HepG2 (cell line): ENCODE measurements around the gene NFATC3. TPM values are rescaled to one million over a fixed set of nuclear protein-coding genes. Genes with fewer than 3 reads are reported as not detected.
A peak's percentile ranks its signal among the peaks of the same experiment; 100 is the strongest.

Experiments
- ATAC-seq: fragments of 200-7000 bp; cut with Tn5 transposase; 3 replicates; pipeline ENCODE4 v1.9.1; 2020; ENCODE audit warnings: mild to moderate bottlenecking, moderate library complexity
- BruUV-seq: library from RNA; stranded (reverse); fragments of 400-500 nt; replicated peaks from 2 replicates; lab custom pipeline; 2021; lab: Mats Ljungman, UMichigan
- CTCF ChIA-PET: fragments of 300-600 bp; formaldehyde crosslinking; extraction: SDS; loops from one replicate; lab custom pipeline; 2021; ENCODE audit warnings: low total read pairs, inconsistent platforms, low intra/inter-chr PET ratio; lab: Yijun Ruan, JAX
- POLR2A ChIA-PET: fragments of 350-600 bp; sonication (Branson Sonifier 250); formaldehyde crosslinking; loops from one replicate; lab custom pipeline; 2020; ENCODE audit warnings: antibody characterized with exemption, inconsistent platforms; lab: Yijun Ruan, JAX
- DNase-seq: peaks from one replicate; pipeline ENCODE4 v3.0.0-alpha.2; 2015; ENCODE audit warnings: low spot score
- FAIRE-seq: peaks from 3 replicates; lab custom pipeline; 2011; peaks lifted over from hg19 to GRCh38; lab: Jason Lieb, UNC
- H2AFZ ChIP-seq: one replicate; pipeline ENCODE4 v1.6.1; 2011; ENCODE audit warnings: low read length, inconsistent platforms
- H3K27ac ChIP-seq: fragments of 300-600 bp; 3 replicates; pipeline ENCODE4 v1.8.0; 2011; ENCODE audit warnings: mixed run types, mild to moderate bottlenecking, mixed read lengths, low read length, inconsistent platforms; ENCODE audit not compliant: insufficient read depth; ENCODE audit errors: extremely low read length
- H3K27me3 ChIP-seq, 2 experiments: fragments of 200-600 bp in 1 of 2; 2 replicates in 1 of 2; 3 replicates in 1 of 2; pipeline versions ENCODE4 v1.6.0 to v1.8.0; 2011; ENCODE audit warnings: low read length in 2 of 2, mild to moderate bottlenecking in 2 of 2, moderate library complexity in 2 of 2, inconsistent platforms in 1 of 2; ENCODE audit not compliant: insufficient read depth in 2 of 2, control insufficient read depth in 1 of 2
- H3K36me3 ChIP-seq, 2 experiments: fragments of 200-600 bp in 1 of 2; replicated peaks in 1 of 2; 2 replicates in 1 of 2; 3 replicates in 1 of 2; pipeline versions ENCODE4 v1.5.1 to v1.8.0; 2011; ENCODE audit warnings: low read length in 2 of 2, inconsistent platforms in 1 of 2; ENCODE audit not compliant: insufficient read depth in 2 of 2, control insufficient read depth in 1 of 2
- H3K4me1 ChIP-seq: 2 replicates; pipeline ENCODE4 v1.5.1; 2012; ENCODE audit warnings: low read length, inconsistent platforms; ENCODE audit not compliant: insufficient read depth
- H3K4me2 ChIP-seq: 2 replicates; pipeline ENCODE4 v1.6.0; 2011; ENCODE audit warnings: low read depth, low read length, inconsistent platforms
- H3K4me3 ChIP-seq, 3 experiments: fragments of 200-600 bp in 1 of 3; sonication (generic), shearing (Covaris generic) in 1 of 3; replicated peaks in 1 of 3; 2 replicates each; pipeline ENCODE4 v1.5.1; 2011 to 2016; ENCODE audit warnings: low read length in 3 of 3, inconsistent platforms in 2 of 3, low read depth in 2 of 3, mild to moderate bottlenecking in 2 of 3, control low read depth in 1 of 3, mixed read lengths in 1 of 3; ENCODE audit not compliant: insufficient read depth in 1 of 3
- H3K79me2 ChIP-seq: one replicate; pipeline ENCODE4 v1.6.1; 2011; ENCODE audit warnings: low read length, inconsistent platforms; ENCODE audit not compliant: insufficient read depth
- H3K9ac ChIP-seq: 2 replicates; pipeline ENCODE4 v1.6.0; 2011; ENCODE audit warnings: mild to moderate bottlenecking, low read depth, low read length, inconsistent platforms; ENCODE audit not compliant: insufficient read depth
- H3K9me3 ChIP-seq: 2 replicates; pipeline ENCODE4 v1.5.1; 2012; ENCODE audit warnings: mild to moderate bottlenecking, low read length
- H4K20me1 ChIP-seq: 2 replicates; pipeline ENCODE4 v1.6.0; 2011; ENCODE audit warnings: inconsistent platforms, mild to moderate bottlenecking, low read length, moderate library complexity; ENCODE audit not compliant: insufficient read depth
- CBX2 ChIP-seq, 2 experiments: fragments of 200-600 bp in 1 of 2; sonication (generic); formaldehyde crosslinking in 1 of 2; IDR thresholded peaks; 2 replicates each; pipeline versions ENCODE4 v1.7.0 to v1.8.1; 2018 to 2022; ENCODE audit warnings: low read depth in 2 of 2, low read length in 1 of 2, mild to moderate bottlenecking in 1 of 2, missing genetic modification reagents in 1 of 2
- NRL ChIP-seq: sonication (generic); formaldehyde crosslinking; IDR thresholded peaks from 2 replicates; pipeline ENCODE4 v1.5.0; 2020; ENCODE audit warnings: missing genetic modification reagents, mild to moderate bottlenecking, moderate library complexity, borderline replicate concordance
- ZNF280D ChIP-seq: sonication (generic); formaldehyde crosslinking; IDR thresholded peaks from 2 replicates; pipeline ENCODE4 v1.5.1; 2020; ENCODE audit warnings: mild to moderate bottlenecking, missing genetic modification reagents
- ZNF552 ChIP-seq: sonication (generic); formaldehyde crosslinking; IDR thresholded peaks from 2 replicates; pipeline ENCODE4 v1.9.0; 2022; ENCODE audit warnings: missing genetic modification reagents, mild to moderate bottlenecking, borderline replicate concordance
- ZNF678 ChIP-seq: sonication (generic); formaldehyde crosslinking; IDR thresholded peaks from 2 replicates; pipeline ENCODE4 v1.4.0; 2020; ENCODE audit warnings: mild to moderate bottlenecking, missing genetic modification reagents
- WGBS: methylation state at CpG from one replicate; pipeline ENCODE4 v1.1.6; 2017; ENCODE audit warnings: low lambda C conversion rate; 5-methylcytosine and 5-hydroxymethylcytosine counted together
- in situ Hi-C: cut with HindIII; loops from 2 replicates; pipeline ENCODE4 v1.10.0; 2017; ENCODE audit warnings: low pct_unique_long_range_greater_than_20kb; ENCODE audit not compliant: extremely low pct_ligation_motif_present
- intact Hi-C: fragments of 100-400 bp; cut with micrococcal nuclease; formaldehyde crosslinking; loops from one replicate; pipeline ENCODE4 v1.10.0; 2022; ENCODE audit not compliant: unreplicated experiment
- polyA plus RNA-seq, 8 experiments: library from polyadenylated mRNA; depleted of rRNA in 3 of 8; stranded (reverse) in 7 of 8; unstranded in 1 of 8; fragments of >200 nt; fragmentation: Illumina TruSeq in 4 of 8; extraction: Trizol in 4 of 8; gene quantifications; 2 replicates each; pipeline versions ENCODE4 v1.2.1 to v1.2.3, GENCODE V29; 2011 to 2016; ENCODE audit warnings: low read depth in 4 of 8, missing spikeins in 1 of 8, mixed read lengths in 1 of 8; ENCODE audit not compliant: insufficient read depth in 1 of 8
- total RNA-seq, 5 experiments: library from RNA; depleted of rRNA; stranded (reverse); fragments of >200 nt; fragmentation: Illumina TruSeq; extraction: Trizol; gene quantifications; 2 replicates each; pipeline ENCODE4 v1.2.3, GENCODE V29; 2016; ENCODE audit warnings: low read depth in 1 of 5
- TF ChIP-seq, protein P1 (sequence below): sonication (generic); formaldehyde crosslinking; IDR thresholded peaks from 2 replicates; pipeline ENCODE4 v1.5.0; 2020; ENCODE audit warnings: mild to moderate bottlenecking, missing genetic modification reagents

The NFATC3 gene
- total and polyA plus RNA-seq, 2 of the 13 experiments (the other 11 are each of a cell fraction or from before 2014, with no cell fraction given) = 52.6 to 62.7 TPM

DNA sequence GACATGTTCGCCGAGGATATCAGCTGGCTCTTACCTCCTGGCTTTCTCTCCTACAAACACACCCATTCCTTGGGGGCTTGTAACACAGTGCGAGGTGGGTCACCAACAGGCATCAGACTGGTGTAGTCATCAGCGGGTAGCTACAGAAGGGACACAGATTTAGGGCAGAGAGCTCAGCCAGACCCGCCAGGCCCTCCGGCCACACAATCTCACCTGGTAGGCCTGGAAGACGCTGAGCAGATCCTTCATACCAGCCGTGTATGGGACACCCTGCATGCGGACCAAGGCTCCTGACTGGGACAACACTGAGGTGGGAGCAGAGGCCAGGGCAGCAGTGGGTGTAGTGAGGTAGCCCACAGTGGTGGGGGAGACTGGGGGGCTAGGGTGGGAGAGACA lies 145.0 kb downstream of the NFATC3 start:
- Histone ChIP-seq H2AFZ (no peak overlapping the region), H3K79me2 (peaks cover 19% of the 10 kb centered on the region), H3K27ac (no peak overlapping the region), H3K9me3 (no peaks in the 10 kb centered on the region), H3K36me3 (peaks cover 39 to 77% of the 10 kb centered on the region in 2 experiments), H4K20me1 (peaks cover 44% of the 10 kb centered on the region), H3K4me1 (peaks cover 42% of the 10 kb centered on the region), H3K4me3 (no peak overlapping the region), H3K4me2 (no peak overlapping the region), H3K9ac (no peak overlapping the region), H3K27me3 (no peaks in the 10 kb centered on the region; a peak in 1 of 5 replicates)
- FAIRE-seq (no peak), DNase-seq (no peak), ATAC-seq (no peak)
- BruUV-seq = no TSS peak
- in situ Hi-C loops = loop anchor here (10.0 kb wide), 1 partner anchor 145 kb away; the partner anchor contains the start of gene NFATC3
- intact Hi-C loops = no loop called here
- ChIA-PET CTCF (interaction anchor here (0.8 to 1.3 kb wide), 2 partner anchors 189 to 237 kb away, joined by 3 read pairs; no protein-coding TSS in a partner anchor), POLR2A (interaction anchor here (0.7 to 1.5 kb wide), 5 partner anchors 27 to 179 kb away, joined by 3 to 5 read pairs (median 3); no protein-coding TSS in a partner anchor)
- WGBS = 100% methylated on average over 8 of the region's 9 CpGs
- TF ChIP-seq CBX2 (IDR thresholded peaks at IDR 0.05; ENCODE audit: low read depth, low read length) = no peak
- TF ChIP-seq CBX2 (CRISPR knock-in tag; IDR thresholded peaks at IDR 0.05; ENCODE audit: low read depth) = no peak
- no peak for TF ChIP-seq ZNF280D (CRISPR knock-in tag)
- TF ChIP-seq ZNF678 (CRISPR knock-in tag) = no peak
- TF ChIP-seq ZNF552 (CRISPR knock-in tag) = no peak
- no peak for TF ChIP-seq NRL
- TF ChIP-seq, protein P1, sequence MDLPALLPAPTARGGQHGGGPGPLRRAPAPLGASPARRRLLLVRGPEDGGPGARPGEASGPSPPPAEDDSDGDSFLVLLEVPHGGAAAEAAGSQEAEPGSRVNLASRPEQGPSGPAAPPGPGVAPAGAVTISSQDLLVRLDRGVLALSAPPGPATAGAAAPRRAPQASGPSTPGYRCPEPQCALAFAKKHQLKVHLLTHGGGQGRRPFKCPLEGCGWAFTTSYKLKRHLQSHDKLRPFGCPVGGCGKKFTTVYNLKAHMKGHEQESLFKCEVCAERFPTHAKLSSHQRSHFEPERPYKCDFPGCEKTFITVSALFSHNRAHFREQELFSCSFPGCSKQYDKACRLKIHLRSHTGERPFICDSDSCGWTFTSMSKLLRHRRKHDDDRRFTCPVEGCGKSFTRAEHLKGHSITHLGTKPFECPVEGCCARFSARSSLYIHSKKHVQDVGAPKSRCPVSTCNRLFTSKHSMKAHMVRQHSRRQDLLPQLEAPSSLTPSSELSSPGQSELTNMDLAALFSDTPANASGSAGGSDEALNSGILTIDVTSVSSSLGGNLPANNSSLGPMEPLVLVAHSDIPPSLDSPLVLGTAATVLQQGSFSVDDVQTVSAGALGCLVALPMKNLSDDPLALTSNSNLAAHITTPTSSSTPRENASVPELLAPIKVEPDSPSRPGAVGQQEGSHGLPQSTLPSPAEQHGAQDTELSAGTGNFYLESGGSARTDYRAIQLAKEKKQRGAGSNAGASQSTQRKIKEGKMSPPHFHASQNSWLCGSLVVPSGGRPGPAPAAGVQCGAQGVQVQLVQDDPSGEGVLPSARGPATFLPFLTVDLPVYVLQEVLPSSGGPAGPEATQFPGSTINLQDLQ = 0 out of 2 replicates have a peak, but pooled peaks have one; percentile 27
